HepG2 (cell line): ENCODE data around the gene GADD45GIP1. TPM values are rescaled to one million over a fixed set of nuclear protein-coding genes. Genes with fewer than 3 reads are reported as not detected.
A peak's percentile ranks its signal among the peaks of the same experiment; 100 is the strongest.

Experiments
- CENPX ChIP-seq: sonication (generic); formaldehyde crosslinking; IDR thresholded peaks from 2 replicates; pipeline ENCODE4 v1.9.0; 2021; ENCODE audit warnings: mild to moderate bottlenecking, missing genetic modification reagents, moderate library complexity
- DR1 ChIP-seq: sonication (generic); formaldehyde crosslinking; IDR thresholded peaks from 2 replicates; pipeline ENCODE4 v1.8.0; 2021; ENCODE audit warnings: mild to moderate bottlenecking, missing genetic modification reagents, inconsistent platforms
- EHMT2 ChIP-seq: fragments of 200-600 bp; sonication (generic); IDR thresholded peaks from 2 replicates; pipeline ENCODE4 v1.7.0; 2017; ENCODE audit warnings: antibody characterized with exemption, low read depth, low read length, borderline replicate concordance
- FOXM1 ChIP-seq: sonication (generic); formaldehyde crosslinking; IDR thresholded peaks from 2 replicates; pipeline ENCODE4 v1.5.0; 2020; ENCODE audit warnings: missing genetic modification reagents
- GATA4 ChIP-seq: sonication (generic); IDR thresholded peaks from 2 replicates; pipeline ENCODE4 v1.6.1; 2016; ENCODE audit warnings: antibody characterized with exemption, low read depth, borderline replicate concordance
- GATAD1 ChIP-seq: IDR thresholded peaks from 2 replicates; pipeline ENCODE4 v1.6.1; 2016; ENCODE audit warnings: missing genetic modification reagents, missing compliant biosample characterization
- HNF4A ChIP-seq: sonication (generic); formaldehyde crosslinking; IDR thresholded peaks from 2 replicates; pipeline ENCODE4 v1.4.0; 2020; ENCODE audit warnings: missing genetic modification reagents
- HNRNPK ChIP-seq: fragments of 200-400 bp; formaldehyde crosslinking; IDR thresholded peaks from 2 replicates; pipeline ENCODE4 v1.6.1; 2018; ENCODE audit warnings: low read length, low read depth, moderate library complexity, mild to moderate bottlenecking; ENCODE audit not compliant: poor library complexity, severe bottlenecking
- KDM1A ChIP-seq: IDR thresholded peaks from 2 replicates; pipeline ENCODE4 v1.6.1; 2016; ENCODE audit warnings: missing compliant biosample characterization
- SOX13 ChIP-seq, 3 experiments: fragments of 450-650 bp in 1 of 3; sonication (generic) in 1 of 3; formaldehyde crosslinking in 1 of 3; IDR thresholded peaks in 2 of 3; conservative IDR thresholded peaks in 1 of 3; 2 replicates each; pipeline versions ENCODE4 v1.5.0 to v1.6.1; 2016 to 2020; ENCODE audit warnings: antibody characterized with exemption in 1 of 3, mild to moderate bottlenecking in 1 of 3, missing compliant biosample characterization in 1 of 3, missing genetic modification reagents in 1 of 3, moderate library complexity in 1 of 3
- SP1 ChIP-seq, 2 experiments: fragments of 450-650 bp in 1 of 2; sonication (generic) in 1 of 2; formaldehyde crosslinking in 1 of 2; IDR thresholded peaks; 2 replicates each; pipeline versions ENCODE4 v1.4.0 to v1.6.1; 2016 to 2020; ENCODE audit warnings: missing genetic modification reagents in 1 of 2
- THYN1 ChIP-seq: sonication (generic); formaldehyde crosslinking; IDR thresholded peaks from 2 replicates; pipeline ENCODE4 v1.8.1; 2023; ENCODE audit warnings: low read depth, mild to moderate bottlenecking, moderate library complexity, missing genetic modification reagents, borderline replicate concordance
- ZNF10 ChIP-seq: sonication (generic); formaldehyde crosslinking; IDR thresholded peaks from 2 replicates; pipeline ENCODE4 v1.4.0; 2020; ENCODE audit warnings: mild to moderate bottlenecking, low read depth, missing genetic modification reagents, borderline replicate concordance
- ZNF101 ChIP-seq: sonication (generic); formaldehyde crosslinking; IDR thresholded peaks from 2 replicates; pipeline ENCODE4 v1.4.0; 2020; ENCODE audit warnings: mild to moderate bottlenecking, low read depth, missing genetic modification reagents, borderline replicate concordance
- ZNF207 ChIP-seq: fragments of 450-650 bp; IDR thresholded peaks from 2 replicates; pipeline ENCODE4 v1.6.1; 2016; ENCODE audit warnings: antibody characterized with exemption, borderline replicate concordance
- ZNF326 ChIP-seq: sonication (generic); formaldehyde crosslinking; IDR thresholded peaks from 2 replicates; pipeline ENCODE4 v1.4.0; 2020; ENCODE audit warnings: missing genetic modification reagents, borderline replicate concordance
- ZNF468 ChIP-seq: sonication (generic); formaldehyde crosslinking; IDR thresholded peaks from 2 replicates; pipeline ENCODE4 v1.8.0; 2022; ENCODE audit warnings: mild to moderate bottlenecking, moderate library complexity, missing genetic modification reagents
- ZNF530 ChIP-seq: sonication (generic); formaldehyde crosslinking; IDR thresholded peaks from 2 replicates; pipeline ENCODE4 v1.5.0; 2020; ENCODE audit warnings: low read depth, mild to moderate bottlenecking, missing genetic modification reagents
- ZNF558 ChIP-seq: sonication (generic); formaldehyde crosslinking; IDR thresholded peaks from 2 replicates; pipeline ENCODE4 v1.9.0; 2022; ENCODE audit warnings: mild to moderate bottlenecking, missing genetic modification reagents, borderline replicate concordance
- ZNF614 ChIP-seq: IDR thresholded peaks from 2 replicates; pipeline ENCODE4 v1.6.1; 2018; ENCODE audit warnings: missing biosample characterization, missing genetic modification reagents, inconsistent platforms, borderline replicate concordance
- polyA plus RNA-seq, 8 experiments: library from polyadenylated mRNA; depleted of rRNA in 3 of 8; stranded (reverse) in 7 of 8; unstranded in 1 of 8; fragments of >200 nt; fragmentation: Illumina TruSeq in 4 of 8; extraction: Trizol in 4 of 8; gene quantifications; 2 replicates each; pipeline versions ENCODE4 v1.2.1 to v1.2.3, GENCODE V29; 2011 to 2016; ENCODE audit warnings: low read depth in 4 of 8, missing spikeins in 1 of 8, mixed read lengths in 1 of 8; ENCODE audit not compliant: insufficient read depth in 1 of 8
- total RNA-seq, 5 experiments: library from RNA; depleted of rRNA; stranded (reverse); fragments of >200 nt; fragmentation: Illumina TruSeq; extraction: Trizol; gene quantifications; 2 replicates each; pipeline ENCODE4 v1.2.3, GENCODE V29; 2016; ENCODE audit warnings: low read depth in 1 of 5
- TF ChIP-seq, protein P1 (sequence below): sonication (generic); formaldehyde crosslinking; IDR thresholded peaks from 2 replicates; pipeline ENCODE4 v1.8.1; 2023; ENCODE audit warnings: mild to moderate bottlenecking, moderate library complexity, missing genetic modification reagents
- TF ChIP-seq, protein P2 (sequence below): IDR thresholded peaks from 2 replicates; pipeline ENCODE4 v1.6.1; 2012; ENCODE audit warnings: inconsistent platforms
- TF ChIP-seq, protein P3 (sequence below): sonication (generic); formaldehyde crosslinking; IDR thresholded peaks from 2 replicates; pipeline ENCODE4 v1.5.1; 2020; ENCODE audit warnings: mild to moderate bottlenecking, missing genetic modification reagents
- TF ChIP-seq, protein P4 (sequence below): sonication (generic); formaldehyde crosslinking; IDR thresholded peaks from 2 replicates; pipeline ENCODE4 v1.5.0; 2020; ENCODE audit warnings: missing genetic modification reagents

GADD45GIP1 gene
- total and polyA plus RNA-seq, 2 of the 13 experiments (the other 11 are each of a cell fraction or from before 2014, with no cell fraction given), result 24.6 to 30.7 TPM

DNA sequence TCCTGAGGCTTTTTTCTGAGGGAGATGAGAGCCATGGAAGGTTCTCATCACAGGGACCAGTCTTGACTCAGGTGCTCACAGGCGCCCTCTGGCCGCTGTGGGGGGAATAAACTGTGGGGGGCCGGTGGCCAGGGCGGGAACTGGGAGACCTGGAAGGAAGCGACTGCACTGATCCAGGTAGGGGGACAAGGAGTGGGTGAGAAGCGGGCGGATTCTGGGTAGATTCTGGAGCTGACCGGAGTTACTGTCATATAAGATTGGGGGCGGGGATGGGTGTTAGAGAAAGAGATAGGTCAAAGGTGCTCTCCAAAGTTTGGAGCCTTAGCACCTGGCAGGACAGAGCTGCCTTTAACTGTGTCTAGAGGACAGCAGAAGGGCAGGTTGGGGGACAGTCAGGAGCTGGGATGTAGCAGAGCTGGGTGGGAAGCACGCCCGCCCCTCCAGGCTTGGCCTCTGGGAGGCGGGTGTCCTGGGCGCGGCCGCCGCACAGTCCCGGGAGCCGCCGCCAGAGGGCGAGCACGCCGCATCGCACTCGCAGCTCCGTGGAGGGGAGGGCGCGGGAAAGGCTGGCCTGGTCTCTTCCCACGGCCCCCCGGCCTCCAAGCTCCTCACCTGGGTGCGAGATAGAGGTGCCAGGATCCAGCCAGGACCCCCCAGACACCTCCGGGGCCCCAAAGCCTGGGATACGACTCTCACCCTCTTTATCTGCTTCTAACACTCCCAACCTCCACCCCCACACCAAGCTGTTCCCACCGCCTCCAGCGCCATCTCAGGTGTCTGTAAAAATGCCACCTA, 8.2 kb upstream of the GADD45GIP1 start (continued):
- TF ChIP-seq HNRNPK (peak; percentile 22), THYN1 (no peak), HNF4A (CRISPR knock-in tag) (no peak), EHMT2 (no peak), ZNF468 (CRISPR knock-in tag) (no peak), ZNF10 (CRISPR knock-in tag) (no peak), GATAD1 (peak; percentile 55; the same call in 1 of the 2 replicates), ZNF326 (CRISPR knock-in tag) (no peak), ZNF558 (CRISPR knock-in tag) (0 out of 2 replicates have a peak, but pooled peaks have one; percentile 72), KDM1A (no peak), SP1 (IDR thresholded peaks at IDR 0.05) (no peak), SP1 (CRISPR knock-in tag; IDR thresholded peaks at IDR 0.05) (peak; percentile 31; the same call in 1 of the 2 replicates), SOX13 (IDR thresholded peaks at IDR 0.05) (no peak), SOX13 (CRISPR knock-in tag; conservative IDR thresholded peaks at IDR 0.05 in 1 of 2, IDR thresholded peaks at IDR 0.05 in 1 of 2) (no peak), CENPX (CRISPR knock-in tag) (no peak), ZNF207 (no peak), ZNF614 (CRISPR knock-in tag) (peak; percentile 52; the same call in 1 of the 2 replicates), GATA4 (no peak), ZNF530 (CRISPR knock-in tag) (no peak), DR1 (CRISPR knock-in tag) (no peak), ZNF101 (CRISPR knock-in tag) (no peak), FOXM1 (CRISPR knock-in tag) (no peak)
- TF ChIP-seq, protein P1, sequence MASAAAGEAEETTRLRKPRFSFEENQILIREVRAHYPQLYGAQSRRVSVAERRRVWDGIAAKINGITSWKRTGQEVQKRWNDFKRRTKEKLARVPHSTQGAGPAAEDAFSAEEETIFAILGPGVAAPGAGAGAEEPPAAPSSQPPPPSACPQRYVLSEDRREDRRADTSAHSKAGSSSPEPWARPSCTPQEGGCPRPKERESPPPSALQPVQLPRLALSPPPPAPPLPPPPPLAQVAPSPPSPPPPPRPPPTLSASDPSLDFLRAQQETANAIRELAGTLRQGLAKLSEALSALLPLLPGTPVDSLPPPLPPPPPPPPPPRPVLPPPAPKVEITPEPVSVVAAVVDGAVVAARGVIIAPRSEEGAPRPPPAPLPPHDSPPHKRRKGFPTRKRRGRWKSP (CRISPR knock-in tag), result peak; percentile 67; the same call in 1 of the 2 replicates
- TF ChIP-seq, protein P2, sequence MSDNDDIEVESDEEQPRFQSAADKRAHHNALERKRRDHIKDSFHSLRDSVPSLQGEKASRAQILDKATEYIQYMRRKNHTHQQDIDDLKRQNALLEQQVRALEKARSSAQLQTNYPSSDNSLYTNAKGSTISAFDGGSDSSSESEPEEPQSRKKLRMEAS, result peak; percentile 54; the same call in 1 of the 2 replicates
- TF ChIP-seq, protein P3, sequence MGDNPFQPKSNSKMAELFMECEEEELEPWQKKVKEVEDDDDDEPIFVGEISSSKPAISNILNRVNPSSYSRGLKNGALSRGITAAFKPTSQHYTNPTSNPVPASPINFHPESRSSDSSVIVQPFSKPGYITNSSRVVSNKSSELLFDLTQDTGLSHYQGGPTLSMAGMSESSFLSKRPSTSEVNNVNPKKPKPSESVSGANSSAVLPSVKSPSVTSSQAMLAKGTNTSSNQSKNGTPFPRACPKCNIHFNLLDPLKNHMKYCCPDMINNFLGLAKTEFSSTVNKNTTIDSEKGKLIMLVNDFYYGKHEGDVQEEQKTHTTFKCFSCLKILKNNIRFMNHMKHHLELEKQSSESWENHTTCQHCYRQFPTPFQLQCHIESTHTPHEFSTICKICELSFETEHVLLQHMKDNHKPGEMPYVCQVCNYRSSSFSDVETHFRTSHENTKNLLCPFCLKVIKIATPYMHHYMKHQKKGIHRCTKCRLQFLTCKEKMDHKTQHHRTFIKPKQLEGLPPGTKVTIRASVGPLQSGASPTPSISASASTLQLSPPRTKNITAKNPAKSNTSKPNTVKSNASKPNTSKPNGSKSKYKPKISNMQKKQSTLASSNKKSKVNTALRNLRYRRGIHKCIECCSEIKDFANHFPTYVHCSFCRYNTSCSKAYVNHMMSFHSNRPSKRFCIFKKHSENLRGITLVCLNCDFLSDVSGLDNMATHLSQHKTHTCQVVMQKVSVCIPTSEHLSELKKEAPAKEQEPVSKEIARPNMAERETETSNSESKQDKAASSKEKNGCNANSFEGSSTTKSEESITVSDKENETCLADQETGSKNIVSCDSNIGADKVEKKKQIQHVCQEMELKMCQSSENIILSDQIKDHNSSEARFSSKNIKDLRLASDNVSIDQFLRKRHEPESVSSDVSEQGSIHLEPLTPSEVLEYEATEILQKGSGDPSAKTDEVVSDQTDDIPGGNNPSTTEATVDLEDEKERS, result peak; percentile 70; the same call in 1 of the 2 replicates
- TF ChIP-seq, protein P4, sequence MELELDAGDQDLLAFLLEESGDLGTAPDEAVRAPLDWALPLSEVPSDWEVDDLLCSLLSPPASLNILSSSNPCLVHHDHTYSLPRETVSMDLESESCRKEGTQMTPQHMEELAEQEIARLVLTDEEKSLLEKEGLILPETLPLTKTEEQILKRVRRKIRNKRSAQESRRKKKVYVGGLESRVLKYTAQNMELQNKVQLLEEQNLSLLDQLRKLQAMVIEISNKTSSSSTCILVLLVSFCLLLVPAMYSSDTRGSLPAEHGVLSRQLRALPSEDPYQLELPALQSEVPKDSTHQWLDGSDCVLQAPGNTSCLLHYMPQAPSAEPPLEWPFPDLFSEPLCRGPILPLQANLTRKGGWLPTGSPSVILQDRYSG (CRISPR knock-in tag), result no peak
